Measurements from ENCODE around the gene FARP2.

The FARP2 gene, protein sequence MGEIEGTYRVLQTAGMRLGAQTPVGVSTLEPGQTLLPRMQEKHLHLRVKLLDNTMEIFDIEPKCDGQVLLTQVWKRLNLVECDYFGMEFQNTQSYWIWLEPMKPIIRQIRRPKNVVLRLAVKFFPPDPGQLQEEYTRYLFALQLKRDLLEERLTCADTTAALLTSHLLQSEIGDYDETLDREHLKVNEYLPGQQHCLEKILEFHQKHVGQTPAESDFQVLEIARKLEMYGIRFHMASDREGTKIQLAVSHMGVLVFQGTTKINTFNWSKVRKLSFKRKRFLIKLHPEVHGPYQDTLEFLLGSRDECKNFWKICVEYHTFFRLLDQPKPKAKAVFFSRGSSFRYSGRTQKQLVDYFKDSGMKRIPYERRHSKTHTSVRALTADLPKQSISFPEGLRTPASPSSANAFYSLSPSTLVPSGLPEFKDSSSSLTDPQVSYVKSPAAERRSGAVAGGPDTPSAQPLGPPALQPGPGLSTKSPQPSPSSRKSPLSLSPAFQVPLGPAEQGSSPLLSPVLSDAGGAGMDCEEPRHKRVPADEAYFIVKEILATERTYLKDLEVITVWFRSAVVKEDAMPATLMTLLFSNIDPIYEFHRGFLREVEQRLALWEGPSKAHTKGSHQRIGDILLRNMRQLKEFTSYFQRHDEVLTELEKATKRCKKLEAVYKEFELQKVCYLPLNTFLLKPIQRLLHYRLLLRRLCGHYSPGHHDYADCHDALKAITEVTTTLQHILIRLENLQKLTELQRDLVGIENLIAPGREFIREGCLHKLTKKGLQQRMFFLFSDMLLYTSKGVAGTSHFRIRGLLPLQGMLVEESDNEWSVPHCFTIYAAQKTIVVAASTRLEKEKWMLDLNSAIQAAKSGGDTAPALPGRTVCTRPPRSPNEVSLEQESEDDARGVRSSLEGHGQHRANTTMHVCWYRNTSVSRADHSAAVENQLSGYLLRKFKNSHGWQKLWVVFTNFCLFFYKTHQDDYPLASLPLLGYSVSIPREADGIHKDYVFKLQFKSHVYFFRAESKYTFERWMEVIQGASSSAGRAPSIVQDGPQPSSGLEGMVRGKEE

GRCh38 chr2:241355983-241356870 lies at the start of gene FARP2:
Gene FARP2, plus strand, starts transcription at chr2:241356285. Its CDS starts 16,823 bp downstream, at chr2:241373108.
- no peaks in the 10 kb centered on the region for H3K27me3 Mint-ChIP-seq (ENCODE audit: low read depth)
- H3K4me3 Mint-ChIP-seq = peak within 1 kb of the TSS; percentile 84
- H3K9me3 Mint-ChIP-seq = no peaks in the 10 kb centered on the region
- H3K4me1 Mint-ChIP-seq (ENCODE audit: low read depth) = peaks cover 18% of the 10 kb centered on the region
- H3K36me3 Mint-ChIP-seq (ENCODE audit: low read depth) = peaks cover 17% of the 10 kb centered on the region
- H3K27ac Mint-ChIP-seq = peak within 1 kb of the TSS; percentile 81

GRCh38 chr2:241307055-241307454 lies 49.0 kb upstream of the FARP2 start:
- Mint-ChIP-seq H3K4me1 (ENCODE audit: low read depth) (peaks cover 51% of the 10 kb centered on the region), H3K27ac (no peak overlapping the region), H3K9me3 (no peaks in the 10 kb centered on the region), H3K4me3 (no peak overlapping the region), H3K27me3 (ENCODE audit: low read depth) (no peaks in the 10 kb centered on the region), H3K36me3 (ENCODE audit: low read depth) (peaks cover 7% of the 10 kb centered on the region)

- Mint-ChIP-seq H3K27ac (no peak overlapping the region), H3K36me3 (ENCODE audit: low read depth) (peaks cover 7% of the 10 kb centered on the region), H3K4me3 (no peak overlapping the region), H3K4me1 (ENCODE audit: low read depth) (peaks cover 51% of the 10 kb centered on the region), H3K9me3 (no peaks in the 10 kb centered on the region), H3K27me3 (ENCODE audit: low read depth) (no peaks in the 10 kb centered on the region)
Measured at GRCh38 chr2:241308267-241308666, 47.8 kb upstream of the FARP2 start.

GRCh38 chr2:241308832-241309500 lies 47.1 kb upstream of the FARP2 start:
- peaks cover 54% of the 10 kb centered on the region for H3K4me1 Mint-ChIP-seq (ENCODE audit: low read depth)
- peak overlapping the region; percentile 2 for H3K27ac Mint-ChIP-seq
- no peaks in the 10 kb centered on the region for H3K9me3 Mint-ChIP-seq
- H3K36me3 Mint-ChIP-seq (ENCODE audit: low read depth) = peaks cover 7% of the 10 kb centered on the region
- no peaks in the 10 kb centered on the region for H3K27me3 Mint-ChIP-seq (ENCODE audit: low read depth)
- H3K4me3 Mint-ChIP-seq = no peak overlapping the region

DNA sequence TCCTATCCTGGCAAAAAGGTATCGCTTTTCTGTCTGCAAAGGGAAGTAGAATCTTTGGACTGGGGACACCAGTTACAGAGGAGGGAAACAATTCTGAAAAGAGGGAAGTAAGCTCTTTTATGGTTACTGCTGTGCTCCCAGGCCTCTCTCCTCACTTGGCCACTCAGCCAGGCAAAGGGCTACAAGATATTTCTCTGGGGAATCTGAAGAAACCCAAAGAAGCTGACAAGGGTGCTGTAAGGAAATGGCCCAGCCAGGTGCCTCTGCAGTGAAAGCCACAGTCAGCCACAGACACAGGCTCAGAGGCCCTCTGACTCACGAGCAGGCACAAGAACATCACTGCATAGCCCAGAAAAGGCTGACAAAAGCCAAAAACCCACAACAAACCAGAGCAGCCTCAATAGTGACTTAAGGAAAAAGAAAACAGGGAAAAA lies 46.4 kb upstream of the FARP2 start:
- Mint-ChIP-seq H3K27ac (peak overlapping the region; percentile 76), H3K27me3 (ENCODE audit: low read depth) (no peaks in the 10 kb centered on the region), H3K36me3 (ENCODE audit: low read depth) (peaks cover 7% of the 10 kb centered on the region), H3K4me1 (ENCODE audit: low read depth) (peaks cover 55% of the 10 kb centered on the region), H3K4me3 (peak overlapping the region; percentile 67), H3K9me3 (no peaks in the 10 kb centered on the region)

- Mint-ChIP-seq H3K27ac (peak overlapping the region; percentile 12), H3K4me3 (no peak overlapping the region), H3K9me3 (no peaks in the 10 kb centered on the region), H3K36me3 (ENCODE audit: low read depth) (peaks cover 7% of the 10 kb centered on the region), H3K27me3 (ENCODE audit: low read depth) (no peaks in the 10 kb centered on the region), H3K4me1 (ENCODE audit: low read depth) (peaks cover 52% of the 10 kb centered on the region)
Measured at GRCh38 chr2:241310917-241311566, 45.0 kb upstream of the FARP2 start.

DNA sequence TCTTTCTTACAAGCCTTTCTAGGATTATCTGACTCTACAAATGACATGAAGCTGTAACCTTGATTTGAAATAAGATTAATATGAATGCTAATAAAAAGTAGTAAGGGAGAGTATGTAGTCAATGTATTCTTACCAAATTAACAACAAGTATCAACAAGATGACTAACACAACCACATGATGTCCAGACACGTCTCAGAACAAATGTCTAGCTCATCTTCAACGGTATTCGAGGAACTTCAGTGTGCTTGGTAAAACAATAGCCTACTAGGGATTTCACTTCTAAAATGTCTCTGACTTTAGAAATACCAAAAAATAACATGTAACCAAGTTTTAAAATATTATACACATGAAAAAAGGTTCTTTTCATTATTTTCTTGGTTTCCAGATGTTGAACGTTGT lies 44.0 kb upstream of the FARP2 start:
- Mint-ChIP-seq H3K27ac (no peak overlapping the region), H3K9me3 (no peaks in the 10 kb centered on the region), H3K4me3 (no peak overlapping the region), H3K4me1 (ENCODE audit: low read depth) (peaks cover 56% of the 10 kb centered on the region), H3K36me3 (ENCODE audit: low read depth) (peaks cover 12% of the 10 kb centered on the region), H3K27me3 (ENCODE audit: low read depth) (no peaks in the 10 kb centered on the region)

- H3K36me3 Mint-ChIP-seq (ENCODE audit: low read depth) = peaks cover 18% of the 10 kb centered on the region
- H3K9me3 Mint-ChIP-seq = no peaks in the 10 kb centered on the region
- no peaks in the 10 kb centered on the region for H3K27me3 Mint-ChIP-seq (ENCODE audit: low read depth)
- peak overlapping the region; percentile 96 for H3K4me3 Mint-ChIP-seq
- peak overlapping the region; percentile 27 for H3K27ac Mint-ChIP-seq
- H3K4me1 Mint-ChIP-seq (ENCODE audit: low read depth) = peaks cover 65% of the 10 kb centered on the region
Measured at GRCh38 chr2:241313543-241314095, 42.5 kb upstream of the FARP2 start.

DNA sequence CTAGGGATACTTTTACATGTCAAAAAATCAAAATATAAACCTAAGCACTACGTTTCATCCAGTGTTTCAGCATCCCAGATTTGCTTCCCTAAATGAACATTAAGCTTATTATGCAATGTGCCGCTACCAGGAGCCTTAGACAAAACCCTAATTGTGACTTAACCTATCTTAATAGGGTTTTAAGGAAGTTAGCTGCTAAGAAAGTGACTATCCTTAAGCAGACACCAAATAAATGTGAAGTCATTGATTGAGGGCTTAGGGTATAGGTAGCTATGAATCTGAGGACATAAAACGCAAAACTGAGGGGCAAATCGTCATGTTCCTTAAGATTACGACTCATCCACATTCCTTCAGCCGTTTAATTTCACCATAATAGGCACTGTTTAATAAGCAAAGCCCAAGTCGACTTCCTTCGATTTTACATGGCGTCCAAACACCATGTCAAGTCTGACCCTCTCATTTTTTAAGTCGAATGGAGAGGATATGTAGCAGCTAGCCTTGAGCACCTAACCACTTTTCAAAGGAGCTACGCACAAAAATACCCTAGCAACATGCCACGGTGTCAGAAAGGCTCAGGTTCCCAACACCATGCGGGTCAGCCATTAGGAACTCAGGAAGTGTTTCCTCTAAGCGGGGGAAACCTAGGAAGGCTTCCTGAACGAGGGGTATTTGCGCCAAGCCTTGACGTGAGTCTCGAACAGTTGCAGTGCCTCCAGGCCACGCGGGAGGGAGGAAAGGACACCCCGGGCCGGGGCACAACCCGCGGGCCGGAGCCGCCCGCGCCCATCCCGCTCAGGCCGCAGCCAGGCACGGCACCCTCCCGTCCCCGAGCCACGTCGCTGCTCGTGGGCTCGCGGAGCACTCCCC lies 41.6 kb upstream of the FARP2 start:
- Mint-ChIP-seq H3K27me3 (ENCODE audit: low read depth) (no peaks in the 10 kb centered on the region), H3K36me3 (ENCODE audit: low read depth) (peaks cover 17% of the 10 kb centered on the region), H3K4me3 (peak overlapping the region; percentile 96), H3K9me3 (no peaks in the 10 kb centered on the region), H3K4me1 (ENCODE audit: low read depth) (peaks cover 59% of the 10 kb centered on the region), H3K27ac (peak overlapping the region; percentile 85)

DNA sequence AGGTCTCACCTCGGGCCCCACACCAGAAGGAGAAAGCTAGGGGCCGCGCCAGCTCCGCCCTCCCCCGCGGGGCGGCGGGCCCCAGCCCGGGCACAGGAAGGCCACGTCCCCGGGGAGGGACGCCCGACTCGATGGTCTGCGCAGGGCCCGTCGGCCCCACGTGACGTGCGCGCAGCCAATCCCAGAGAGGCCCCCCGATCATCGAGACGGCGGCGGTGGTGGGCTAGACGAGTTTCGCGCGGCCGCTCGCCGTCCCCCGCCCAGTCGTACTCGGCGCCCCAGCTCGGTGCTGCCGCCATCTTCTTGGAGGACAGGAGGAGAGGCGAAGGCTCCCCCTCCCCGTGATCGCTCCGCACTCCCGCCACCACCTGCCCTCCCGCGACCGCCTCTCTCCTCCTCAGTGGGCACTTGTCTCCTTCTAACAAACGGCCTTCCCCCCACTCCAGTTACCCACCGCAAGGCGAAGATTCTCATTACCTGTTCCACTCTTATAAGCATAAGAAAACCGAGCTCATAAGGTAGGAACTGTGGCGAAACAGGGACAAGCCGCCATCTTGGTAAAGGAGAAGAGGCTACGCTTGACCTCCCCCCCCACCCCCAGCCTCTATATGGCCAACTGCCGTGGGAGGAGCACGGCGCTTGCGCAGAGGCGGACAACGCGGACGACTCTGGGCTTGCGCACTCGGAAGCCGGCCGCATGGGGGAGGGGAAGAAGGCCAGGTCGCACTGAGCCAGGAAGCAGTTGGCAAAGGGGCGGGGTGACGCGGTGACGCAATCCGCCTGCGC lies 40.8 kb upstream of the FARP2 start, which contains the start of gene HDLBP:
Gene HDLBP, minus strand, starts transcription at position 580 of the 786 bp plus-strand sequence. CDS start 48,803 bp downstream, outside the sequence.
- Mint-ChIP-seq H3K27me3 (ENCODE audit: low read depth) (no peaks in the 10 kb centered on the region), H3K9me3 (no peaks in the 10 kb centered on the region), H3K36me3 (ENCODE audit: low read depth) (peaks cover 23% of the 10 kb centered on the region), H3K27ac (peak within 1 kb of the TSS; percentile 99), H3K4me1 (ENCODE audit: low read depth) (peaks cover 57% of the 10 kb centered on the region), H3K4me3 (peak within 1 kb of the TSS; percentile 96)

DNA sequence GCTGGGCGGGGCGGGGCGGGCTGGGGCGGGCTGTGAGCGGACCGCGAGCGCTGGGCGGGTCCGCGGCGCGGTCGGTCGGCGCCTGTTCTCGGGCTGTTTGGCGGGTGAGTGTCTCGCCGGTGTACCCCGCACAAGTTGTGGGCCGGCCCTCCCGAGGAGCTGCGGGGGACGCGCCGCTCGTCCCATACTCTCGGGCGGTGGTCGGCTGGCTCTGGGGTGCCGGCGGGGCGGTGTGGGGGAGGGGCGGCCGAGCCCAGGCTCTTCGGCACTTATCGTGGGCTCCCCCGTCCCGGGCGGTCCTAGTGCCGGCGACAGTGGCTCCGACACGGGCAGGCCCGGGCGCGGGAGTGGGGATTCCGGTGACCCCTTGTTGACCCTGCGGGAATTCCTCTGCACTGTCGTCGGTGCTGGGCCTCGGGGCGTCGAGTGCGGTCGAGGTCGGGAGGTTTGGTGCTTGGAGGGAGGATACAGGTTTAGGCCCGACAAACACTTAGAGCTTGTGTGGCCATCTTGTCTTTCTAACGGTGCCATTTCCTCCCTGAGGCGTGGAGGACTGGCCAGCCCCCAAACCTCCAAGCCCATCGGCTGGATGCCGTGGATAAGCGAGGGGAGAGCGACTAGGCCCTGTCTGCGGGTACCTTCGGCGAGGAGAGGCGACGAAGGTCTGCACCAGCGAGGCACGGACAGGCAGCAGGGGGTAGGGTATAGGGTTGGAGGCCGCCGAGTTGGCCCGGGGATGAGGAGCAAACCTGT lies 40.0 kb upstream of the FARP2 start, which contains the start of gene SEPTIN2:
Gene SEPTIN2, plus strand, starts transcription at position 47 of the 753 bp plus-strand sequence. CDS start 8,308 bp downstream, outside the sequence.
- H3K27ac Mint-ChIP-seq = peak within 1 kb of the TSS; percentile 99
- H3K36me3 Mint-ChIP-seq (ENCODE audit: low read depth) = peaks cover 24% of the 10 kb centered on the region
- peaks cover 55% of the 10 kb centered on the region for H3K4me1 Mint-ChIP-seq (ENCODE audit: low read depth)
- peak within 1 kb of the TSS; percentile 96 for H3K4me3 Mint-ChIP-seq
- H3K9me3 Mint-ChIP-seq = no peaks in the 10 kb centered on the region
- H3K27me3 Mint-ChIP-seq (ENCODE audit: low read depth) = no peaks in the 10 kb centered on the region
